ENCODE data around the gene LYG2. TPM values are rescaled to one million over a fixed set of nuclear protein-coding genes. Genes with fewer than 3 reads are reported as not detected.
"Not testable (repeated sequence)": the region's sequence is repeated elsewhere in the genome, so short reads cannot be mapped to it uniquely, and the experiment has no call there.

LYG2 gene
- total RNA-seq, 1 donor from 2014 or later, result not detected

DNA sequence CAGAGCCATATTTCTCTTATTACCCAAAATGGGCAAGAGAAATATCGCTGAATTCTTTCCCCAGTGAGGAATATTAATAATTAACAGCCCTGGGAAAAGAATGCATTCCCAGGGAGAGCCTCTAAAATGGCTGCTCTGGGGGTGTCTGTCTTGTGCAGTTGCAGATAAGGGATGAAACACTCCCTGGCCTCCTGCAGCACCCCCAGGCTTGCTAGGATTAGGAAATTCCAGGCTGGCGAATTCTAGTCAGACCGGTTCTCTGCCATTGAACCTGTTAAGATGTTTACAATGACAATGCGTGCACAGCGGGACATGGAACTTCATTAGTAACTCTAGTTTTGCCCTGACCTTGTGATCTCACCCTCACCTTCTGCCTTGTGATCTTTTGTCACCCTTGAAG is 50.0 kb downstream of the LYG2 start:
- peaks cover 1% of the 10 kb centered on the region for H3K9me3 Mint-ChIP-seq (ENCODE audit: unreplicated experiment)
- H3K27me3 Mint-ChIP-seq (ENCODE audit: unreplicated experiment), result peaks cover 1% of the 10 kb centered on the region
- no peak overlapping the region for H3K4me3 Mint-ChIP-seq (ENCODE audit: unreplicated experiment)
- H3K4me1 Mint-ChIP-seq (ENCODE audit: low read depth, unreplicated experiment), result no peaks in the 10 kb centered on the region
- no peak for DNase-seq
- TF ChIP-seq CTCF (IDR thresholded peaks at IDR 0.05; ENCODE audit: partially characterized antibody, unreplicated experiment), result no peak
- H3K27ac Mint-ChIP-seq (ENCODE audit: unreplicated experiment), result no peak overlapping the region
- peaks cover 30% of the 10 kb centered on the region for H3K36me3 Mint-ChIP-seq (ENCODE audit: unreplicated experiment)

GRCh38 chr2:99201959-99202678 is 53.3 kb downstream of the LYG2 start:
- DNase-seq, result no peak
- Mint-ChIP-seq H3K36me3 (ENCODE audit: unreplicated experiment) (peaks cover 20% of the 10 kb centered on the region), H3K4me3 (ENCODE audit: unreplicated experiment) (no peak overlapping the region), H3K9me3 (ENCODE audit: unreplicated experiment) (no peaks in the 10 kb centered on the region), H3K27ac (ENCODE audit: unreplicated experiment) (no peak overlapping the region), H3K4me1 (ENCODE audit: low read depth, unreplicated experiment) (no peaks in the 10 kb centered on the region), H3K27me3 (ENCODE audit: unreplicated experiment) (peaks cover 1% of the 10 kb centered on the region)
- peak; percentile 49 for TF ChIP-seq CTCF (IDR thresholded peaks at IDR 0.05; ENCODE audit: partially characterized antibody, unreplicated experiment)

DNA sequence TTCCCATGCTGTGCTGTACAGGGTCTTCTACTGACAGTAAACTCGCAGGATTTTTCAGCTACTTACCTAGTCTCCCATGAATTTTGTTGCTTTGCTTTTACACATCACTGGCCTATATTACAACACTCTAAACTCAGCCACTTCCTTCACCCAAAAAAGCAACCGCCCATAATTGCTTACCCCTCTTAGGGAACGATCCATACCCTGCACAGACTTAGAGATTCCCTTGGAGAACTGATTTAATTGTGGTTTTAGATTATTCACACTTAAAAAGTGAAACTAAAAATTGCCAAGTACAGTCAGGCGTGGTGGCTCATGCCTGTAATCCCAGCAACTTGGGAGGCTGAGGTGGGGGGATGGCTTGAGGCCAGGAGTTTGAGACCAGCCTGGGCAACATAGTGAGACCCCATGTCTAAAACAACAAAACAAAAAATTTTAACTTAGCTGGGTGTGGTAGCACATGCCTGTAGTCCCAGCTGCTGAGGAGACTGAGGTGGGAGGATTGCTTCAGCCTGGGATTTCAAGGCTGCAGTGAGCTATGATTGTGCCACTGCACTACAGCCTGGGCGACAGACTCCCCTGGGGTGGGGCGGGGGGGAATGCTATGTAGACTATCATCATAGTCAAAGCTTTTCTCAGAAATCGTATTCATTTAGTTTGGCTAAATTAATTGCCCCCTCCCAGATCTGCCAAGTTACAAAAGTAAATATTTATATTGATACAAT is 55.2 kb downstream of the LYG2 start:
- no peak for TF ChIP-seq CTCF (IDR thresholded peaks at IDR 0.05; ENCODE audit: partially characterized antibody, unreplicated experiment)

GRCh38 chr2:99198103-99198841 is 57.2 kb downstream of the LYG2 start:
- Mint-ChIP-seq H3K4me1 (ENCODE audit: low read depth, unreplicated experiment) (no peaks in the 10 kb centered on the region), H3K27me3 (ENCODE audit: unreplicated experiment) (peaks cover 1% of the 10 kb centered on the region), H3K27ac (ENCODE audit: unreplicated experiment) (no peak overlapping the region), H3K36me3 (ENCODE audit: unreplicated experiment) (peaks cover 8% of the 10 kb centered on the region), H3K4me3 (ENCODE audit: unreplicated experiment) (no peak overlapping the region), H3K9me3 (ENCODE audit: unreplicated experiment) (no peaks in the 10 kb centered on the region)
- no peak for TF ChIP-seq CTCF (IDR thresholded peaks at IDR 0.05; ENCODE audit: partially characterized antibody, unreplicated experiment)
- no peak for DNase-seq

More for the DNA sequence above, 55.2 kb downstream of the LYG2 start:
- no peaks in the 10 kb centered on the region for H3K9me3 Mint-ChIP-seq (ENCODE audit: unreplicated experiment)
- H3K4me3 Mint-ChIP-seq (ENCODE audit: unreplicated experiment), result no peak overlapping the region
- no peak for DNase-seq
- no peaks in the 10 kb centered on the region for H3K4me1 Mint-ChIP-seq (ENCODE audit: low read depth, unreplicated experiment)
- H3K36me3 Mint-ChIP-seq (ENCODE audit: unreplicated experiment), result peaks cover 8% of the 10 kb centered on the region
- H3K27ac Mint-ChIP-seq (ENCODE audit: unreplicated experiment), result no peak overlapping the region
- H3K27me3 Mint-ChIP-seq (ENCODE audit: unreplicated experiment), result peaks cover 1% of the 10 kb centered on the region

- H3K4me3 Mint-ChIP-seq (ENCODE audit: unreplicated experiment); H3K36me3 Mint-ChIP-seq (ENCODE audit: unreplicated experiment); H3K9me3 Mint-ChIP-seq (ENCODE audit: unreplicated experiment); DNase-seq; H3K4me1 Mint-ChIP-seq (ENCODE audit: low read depth, unreplicated experiment); H3K27ac Mint-ChIP-seq (ENCODE audit: unreplicated experiment); H3K27me3 Mint-ChIP-seq (ENCODE audit: unreplicated experiment): not testable (repeated sequence)
Measured at GRCh38 chr2:99192364-99192763, 63.1 kb downstream of the LYG2 start.

Other genes with a start within 250 kb of the LYG2 start
- 0.34 TPM for gene C2orf15, start 114.0 kb downstream of the LYG2 start, total RNA-seq (ENCODE audit: unreplicated experiment)
- 3.8 TPM for gene TSGA10, start 100.7 kb downstream of the LYG2 start, total RNA-seq (ENCODE audit: unreplicated experiment)
- gene LIPT1, start 100.7 kb downstream of the LYG2 start, total RNA-seq (ENCODE audit: unreplicated experiment), result 4.3 TPM
- gene MITD1, start 74.6 kb downstream of the LYG2 start, total RNA-seq (ENCODE audit: unreplicated experiment), result 18.6 TPM
- gene MRPL30, start 74.5 kb downstream of the LYG2 start, total RNA-seq (ENCODE audit: unreplicated experiment), result 40.2 TPM
- 1.2 TPM for gene LYG1, start 45.5 kb upstream of the LYG2 start, total RNA-seq (ENCODE audit: unreplicated experiment)
- 32.6 TPM for gene TXNDC9, start 80.7 kb upstream of the LYG2 start, total RNA-seq (ENCODE audit: unreplicated experiment)
- gene EIF5B, start 81.7 kb upstream of the LYG2 start, total RNA-seq (ENCODE audit: unreplicated experiment), result 57.4 TPM
- gene REV1, start 234.4 kb upstream of the LYG2 start, total RNA-seq (ENCODE audit: unreplicated experiment), result 39.2 TPM

Measured in glutamatergic neuron (in vitro differentiated cells).